GM12875 (cell line): ENCODE measurements around the gene AIG1.

Experiments used
- H3K4me3 ChIP-seq: one replicate; pipeline ENCODE4 v1.5.1; 2011; ENCODE audit warnings: low read depth, low read length, control low read depth
- TF ChIP-seq, protein P1 (sequence below): IDR thresholded peaks from 2 replicates; pipeline ENCODE4 v1.5.1; 2011; ENCODE audit warnings: low read depth, mild to moderate bottlenecking, control low read depth, inconsistent platforms, low read length, moderate library complexity, borderline replicate concordance; ENCODE audit not compliant: insufficient read depth

Gene AIG1

DNA sequence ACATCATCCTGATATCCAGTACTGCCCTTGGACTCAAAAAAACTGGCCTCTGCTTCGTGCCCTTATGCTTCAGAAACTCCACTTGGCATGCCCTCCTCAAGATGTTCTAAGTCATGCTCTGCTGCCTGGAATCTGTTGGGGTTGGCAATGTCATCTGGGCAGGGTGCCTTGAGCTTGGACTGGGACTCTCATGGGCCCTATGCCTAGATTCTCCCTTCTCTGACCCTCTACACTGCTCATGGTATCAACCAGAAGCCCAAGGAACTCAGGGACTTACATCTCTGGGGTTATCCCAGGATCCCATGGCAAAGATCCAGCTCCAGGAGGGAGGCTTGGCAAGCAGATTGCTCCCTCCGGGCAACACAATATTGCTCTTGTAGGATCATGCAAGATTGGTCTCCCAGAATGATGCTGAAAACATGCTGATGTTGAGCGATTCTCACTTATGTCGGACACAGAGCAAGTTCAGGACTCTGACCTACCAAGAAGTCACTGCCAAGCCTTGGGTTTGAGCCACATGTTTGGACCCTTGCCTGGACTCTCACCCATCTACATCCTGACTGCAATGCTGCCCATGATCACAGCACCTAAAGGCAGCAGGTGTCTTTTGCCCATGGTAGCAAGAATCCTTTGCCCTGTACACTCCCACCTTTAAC lies 301.0 kb downstream of the AIG1 start:
- no peak overlapping the region for H3K4me3 ChIP-seq
- TF ChIP-seq, protein P1, sequence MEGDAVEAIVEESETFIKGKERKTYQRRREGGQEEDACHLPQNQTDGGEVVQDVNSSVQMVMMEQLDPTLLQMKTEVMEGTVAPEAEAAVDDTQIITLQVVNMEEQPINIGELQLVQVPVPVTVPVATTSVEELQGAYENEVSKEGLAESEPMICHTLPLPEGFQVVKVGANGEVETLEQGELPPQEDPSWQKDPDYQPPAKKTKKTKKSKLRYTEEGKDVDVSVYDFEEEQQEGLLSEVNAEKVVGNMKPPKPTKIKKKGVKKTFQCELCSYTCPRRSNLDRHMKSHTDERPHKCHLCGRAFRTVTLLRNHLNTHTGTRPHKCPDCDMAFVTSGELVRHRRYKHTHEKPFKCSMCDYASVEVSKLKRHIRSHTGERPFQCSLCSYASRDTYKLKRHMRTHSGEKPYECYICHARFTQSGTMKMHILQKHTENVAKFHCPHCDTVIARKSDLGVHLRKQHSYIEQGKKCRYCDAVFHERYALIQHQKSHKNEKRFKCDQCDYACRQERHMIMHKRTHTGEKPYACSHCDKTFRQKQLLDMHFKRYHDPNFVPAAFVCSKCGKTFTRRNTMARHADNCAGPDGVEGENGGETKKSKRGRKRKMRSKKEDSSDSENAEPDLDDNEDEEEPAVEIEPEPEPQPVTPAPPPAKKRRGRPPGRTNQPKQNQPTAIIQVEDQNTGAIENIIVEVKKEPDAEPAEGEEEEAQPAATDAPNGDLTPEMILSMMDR, result no peak

DNA sequence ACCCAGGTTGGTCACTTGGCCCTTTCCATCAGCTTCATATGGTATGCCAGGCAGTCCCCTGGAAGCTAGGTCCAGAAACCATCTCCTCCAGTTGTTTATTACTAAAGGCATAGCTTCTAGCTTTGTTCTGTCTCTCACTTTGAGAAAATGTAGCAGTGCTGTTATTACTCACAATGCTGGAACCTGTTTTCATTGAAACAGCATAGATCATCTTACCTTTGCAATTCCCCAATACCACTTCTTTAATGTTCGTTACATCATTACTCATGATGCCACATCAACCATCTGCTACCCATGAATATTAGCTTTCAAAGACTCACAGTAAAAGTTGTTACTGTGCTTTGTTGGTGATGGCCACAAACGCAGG lies 301.5 kb downstream of the AIG1 start:
- no peak overlapping the region for H3K4me3 ChIP-seq
- TF ChIP-seq, protein P1, result no peak

DNA sequence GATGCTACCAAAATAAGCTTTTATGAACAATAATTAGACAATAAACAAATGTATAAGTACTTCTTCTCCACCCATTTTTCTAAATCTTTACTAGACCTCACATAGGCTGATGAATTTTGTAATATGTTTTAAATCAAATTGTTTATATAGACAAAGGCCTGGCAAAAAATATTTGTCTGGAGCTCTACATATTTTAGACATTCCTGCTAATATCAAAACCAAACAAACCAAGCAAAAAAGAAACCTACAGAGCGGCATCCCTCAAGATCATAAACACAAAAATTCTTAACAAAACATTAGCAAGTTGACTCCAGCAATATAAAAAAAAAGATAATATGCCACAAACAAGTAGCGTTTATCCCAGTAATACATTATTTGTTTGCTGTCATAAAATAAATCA lies 302.6 kb downstream of the AIG1 start:
- TF ChIP-seq, protein P1, result no peak
- no peak overlapping the region for H3K4me3 ChIP-seq

DNA sequence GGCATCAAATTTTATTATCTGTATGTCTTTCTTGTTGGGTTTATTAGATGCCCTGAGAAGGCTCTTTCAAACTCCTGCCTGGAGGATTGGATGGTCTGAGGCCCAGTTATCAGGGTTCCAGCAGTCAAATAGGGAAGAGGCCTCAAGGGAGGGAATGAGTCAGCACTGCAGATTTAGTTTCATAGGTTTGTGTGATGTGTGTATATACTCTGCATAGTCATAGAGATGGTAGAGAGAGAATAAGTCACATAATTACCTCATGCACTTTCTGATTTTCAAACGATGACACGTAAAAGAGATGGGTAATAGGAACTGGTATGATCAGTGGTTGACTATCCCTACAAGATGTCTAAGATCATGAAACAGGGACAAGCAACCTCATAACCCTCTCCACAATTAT lies 307.7 kb downstream of the AIG1 start:
- H3K4me3 ChIP-seq, result no peak overlapping the region
- TF ChIP-seq, protein P1, result no peak

DNA sequence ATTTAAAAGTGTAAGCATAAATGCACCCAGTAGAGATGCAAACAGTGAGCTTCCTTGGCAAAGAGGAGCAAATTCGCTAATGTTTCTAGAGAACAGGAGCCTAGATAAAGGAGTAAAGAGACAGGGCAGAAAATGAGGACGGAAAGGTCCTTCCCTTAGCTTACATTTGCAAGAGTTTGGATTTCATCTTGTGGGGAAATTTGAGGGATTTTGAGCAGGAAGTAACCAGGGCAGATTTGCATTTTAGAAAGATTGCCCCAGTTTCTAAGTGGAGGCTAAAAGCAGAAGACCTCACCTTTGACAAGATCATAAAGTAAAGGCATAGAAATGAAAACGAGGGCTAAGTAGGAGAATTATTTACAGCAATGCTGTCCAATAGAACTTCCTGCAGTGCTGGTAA lies 309.3 kb downstream of the AIG1 start:
- TF ChIP-seq, protein P1, result no peak
- no peak overlapping the region for H3K4me3 ChIP-seq

DNA sequence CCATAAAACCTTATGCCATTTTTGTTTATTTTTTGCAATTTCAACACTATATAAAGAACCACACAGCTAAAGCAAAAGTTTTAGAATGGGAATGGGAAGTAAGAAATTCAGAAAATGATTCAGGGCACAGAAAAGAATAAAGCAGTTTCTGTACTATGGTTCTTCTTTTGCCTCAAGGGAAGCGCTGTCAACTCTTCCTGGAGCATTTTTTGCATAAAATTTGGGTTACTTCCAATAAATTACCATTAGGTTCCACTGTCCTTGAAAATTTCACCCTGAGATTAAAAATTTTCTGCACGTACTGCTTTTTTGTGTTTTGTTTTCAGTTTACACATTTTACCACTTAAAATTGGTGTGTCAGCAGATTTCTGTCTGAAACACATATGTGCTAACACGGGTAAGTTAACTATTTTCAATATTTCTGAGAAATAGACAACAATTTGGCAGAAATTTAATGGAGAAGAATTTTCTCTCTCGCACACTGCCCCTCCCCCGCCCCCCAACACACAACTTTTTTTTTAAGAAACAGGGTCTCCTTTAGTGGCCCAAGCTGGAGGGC lies 310.2 kb downstream of the AIG1 start:
- TF ChIP-seq, protein P1, result no peak
- H3K4me3 ChIP-seq, result no peak overlapping the region

DNA sequence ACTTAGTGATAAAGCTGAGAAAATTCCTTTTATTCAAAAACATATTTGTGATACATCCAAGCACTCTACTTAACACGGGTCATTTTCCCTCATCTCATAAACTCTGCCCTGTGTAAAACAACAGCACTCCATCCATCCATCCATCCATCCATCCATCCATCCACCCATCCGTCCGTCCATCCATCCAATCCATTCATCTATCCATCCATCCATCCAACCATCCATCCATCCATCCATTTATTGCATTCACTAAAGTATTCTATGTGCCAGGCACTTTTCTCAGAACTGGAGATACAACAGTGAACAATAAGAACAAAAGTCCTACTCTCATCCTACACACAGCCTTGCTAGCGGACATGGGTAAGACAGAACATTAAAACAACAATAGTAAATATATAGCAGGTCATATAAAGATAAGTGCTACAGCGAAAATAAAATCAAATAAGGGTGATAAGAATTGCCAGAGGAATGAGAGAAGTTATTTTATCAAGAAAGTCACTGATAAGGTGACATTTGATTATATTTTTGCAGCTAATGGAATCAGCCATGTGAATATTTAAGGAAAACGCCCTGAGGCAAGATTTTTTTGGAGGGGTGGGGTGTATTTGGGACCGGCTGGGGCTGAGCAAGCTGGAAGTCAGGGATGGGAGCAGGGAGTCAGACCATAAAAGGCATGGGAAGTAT lies 311.7 kb downstream of the AIG1 start:
- TF ChIP-seq, protein P1, result no peak
- H3K4me3 ChIP-seq, result no peak overlapping the region
